ENCODE data around the gene CLSTN2.

- TF ChIP-seq ZNF384 (IDR thresholded peaks at IDR 0.05) (no peak), LEF1 (IDR thresholded peaks at IDR 0.05; ENCODE audit: borderline replicate concordance) (no peak)
These were observed 407.7 kb downstream of the CLSTN2 start for GRCh38 chr3:140342668-140343067.

All from HEK293T (cell line).